Endothelial cell (in vitro differentiated cells): ENCODE measurements around the gene FGF4. TPM values are rescaled to one million over a fixed set of nuclear protein-coding genes. Genes with fewer than 3 reads are reported as not detected.

Experiments used
- DNase-seq: peaks from one replicate; pipeline ENCODE4 v3.0.0; 2021; ENCODE audit warnings: low spot score
- H3K27ac Mint-ChIP-seq: one replicate; pipeline ENCODE4 v1.8.0; 2021; ENCODE audit warnings: mixed read lengths, inconsistent platforms; ENCODE audit not compliant: unreplicated experiment
- H3K27me3 Mint-ChIP-seq: one replicate; pipeline ENCODE4 v1.8.0; 2021; ENCODE audit warnings: mild to moderate bottlenecking, moderate library complexity, mixed read lengths, inconsistent platforms; ENCODE audit not compliant: unreplicated experiment
- H3K36me3 Mint-ChIP-seq: one replicate; pipeline ENCODE4 v1.8.0; 2021; ENCODE audit warnings: mild to moderate bottlenecking, low read depth, mixed read lengths, inconsistent platforms; ENCODE audit not compliant: unreplicated experiment
- H3K4me1 Mint-ChIP-seq: one replicate; pipeline ENCODE4 v1.8.0; 2021; ENCODE audit warnings: mild to moderate bottlenecking, mixed read lengths, inconsistent platforms; ENCODE audit not compliant: unreplicated experiment
- H3K4me3 Mint-ChIP-seq: one replicate; pipeline ENCODE4 v1.8.0; 2021; ENCODE audit warnings: mild to moderate bottlenecking, mixed read lengths, inconsistent platforms; ENCODE audit not compliant: unreplicated experiment
- H3K9me3 Mint-ChIP-seq: one replicate; pipeline ENCODE4 v1.8.0; 2021; ENCODE audit warnings: mixed read lengths, inconsistent platforms; ENCODE audit not compliant: unreplicated experiment
- total RNA-seq: library from RNA; stranded (reverse); fragmentation: NEBNext Ultra II Directional; extraction: Animal tissue kit (Norgen Biotek cat#: 25700); gene quantifications from one replicate; pipeline ENCODE4 v1.2.1, GENCODE V29; 2021; ENCODE audit not compliant: unreplicated experiment
- TF ChIP-seq, protein P1 (sequence below): fragments of 200-600 bp; sonication (generic); IDR thresholded peaks from one replicate; pipeline ENCODE4 v1.5.0; 2021; ENCODE audit warnings: antibody characterized with exemption; ENCODE audit not compliant: unreplicated experiment

The FGF4 gene
- total RNA-seq, 1 donor from 2014 or later = not detected

DNA sequence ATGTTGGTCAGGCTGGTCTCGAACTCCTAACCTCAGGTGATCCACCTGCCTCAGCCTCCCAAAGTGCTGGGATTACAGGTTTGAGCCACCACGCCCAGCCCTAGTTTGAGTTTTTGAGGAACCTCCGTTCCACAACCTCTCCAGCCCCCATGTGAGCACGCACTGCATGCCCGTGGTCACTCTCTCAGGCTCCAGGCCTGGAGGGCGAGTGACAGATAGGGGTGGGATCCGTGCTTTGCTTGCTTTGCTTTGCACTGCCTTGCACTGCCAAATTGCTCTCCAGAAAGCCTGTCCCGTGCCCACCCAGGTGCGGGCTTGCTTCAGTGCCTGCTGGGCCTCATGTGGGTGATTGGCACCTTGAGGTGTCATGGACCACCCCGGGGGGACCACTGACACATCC lies 29.9 kb downstream of the FGF4 start:
- TF ChIP-seq, protein P1, sequence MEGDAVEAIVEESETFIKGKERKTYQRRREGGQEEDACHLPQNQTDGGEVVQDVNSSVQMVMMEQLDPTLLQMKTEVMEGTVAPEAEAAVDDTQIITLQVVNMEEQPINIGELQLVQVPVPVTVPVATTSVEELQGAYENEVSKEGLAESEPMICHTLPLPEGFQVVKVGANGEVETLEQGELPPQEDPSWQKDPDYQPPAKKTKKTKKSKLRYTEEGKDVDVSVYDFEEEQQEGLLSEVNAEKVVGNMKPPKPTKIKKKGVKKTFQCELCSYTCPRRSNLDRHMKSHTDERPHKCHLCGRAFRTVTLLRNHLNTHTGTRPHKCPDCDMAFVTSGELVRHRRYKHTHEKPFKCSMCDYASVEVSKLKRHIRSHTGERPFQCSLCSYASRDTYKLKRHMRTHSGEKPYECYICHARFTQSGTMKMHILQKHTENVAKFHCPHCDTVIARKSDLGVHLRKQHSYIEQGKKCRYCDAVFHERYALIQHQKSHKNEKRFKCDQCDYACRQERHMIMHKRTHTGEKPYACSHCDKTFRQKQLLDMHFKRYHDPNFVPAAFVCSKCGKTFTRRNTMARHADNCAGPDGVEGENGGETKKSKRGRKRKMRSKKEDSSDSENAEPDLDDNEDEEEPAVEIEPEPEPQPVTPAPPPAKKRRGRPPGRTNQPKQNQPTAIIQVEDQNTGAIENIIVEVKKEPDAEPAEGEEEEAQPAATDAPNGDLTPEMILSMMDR = no peak
- no peak for DNase-seq
- peaks cover 5% of the 10 kb centered on the region for H3K4me1 Mint-ChIP-seq
- H3K27ac Mint-ChIP-seq = no peak overlapping the region
- peaks cover 8% of the 10 kb centered on the region for H3K27me3 Mint-ChIP-seq
- H3K36me3 Mint-ChIP-seq = no peaks in the 10 kb centered on the region
- no peak overlapping the region for H3K4me3 Mint-ChIP-seq
- no peaks in the 10 kb centered on the region for H3K9me3 Mint-ChIP-seq

DNA sequence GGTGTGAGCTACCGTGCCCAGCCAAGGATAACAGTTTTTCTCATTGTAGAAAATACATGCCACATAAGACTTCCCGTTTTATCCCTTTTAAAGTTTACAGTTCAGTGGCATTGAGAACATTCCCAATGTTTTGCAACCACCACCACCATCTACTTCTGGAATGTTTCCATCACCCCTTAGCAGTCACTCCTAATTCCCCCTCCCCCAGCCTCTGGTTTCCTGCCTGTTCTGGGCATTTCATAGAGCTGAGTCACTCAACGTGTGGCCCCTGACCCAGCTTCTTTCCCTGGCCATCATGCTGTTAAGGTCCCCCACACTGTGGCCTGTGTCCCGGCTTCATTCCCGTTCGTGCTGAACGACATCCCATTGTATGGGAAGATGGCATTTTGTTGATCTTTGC lies 30.7 kb downstream of the FGF4 start:
- Mint-ChIP-seq H3K36me3 (no peaks in the 10 kb centered on the region), H3K9me3 (no peaks in the 10 kb centered on the region), H3K27me3 (peaks cover 7% of the 10 kb centered on the region), H3K27ac (peak overlapping the region; percentile 49), H3K4me3 (no peak overlapping the region), H3K4me1 (peaks cover 5% of the 10 kb centered on the region)
- DNase-seq = peak; percentile 31
- TF ChIP-seq, protein P1 = no peak

DNA sequence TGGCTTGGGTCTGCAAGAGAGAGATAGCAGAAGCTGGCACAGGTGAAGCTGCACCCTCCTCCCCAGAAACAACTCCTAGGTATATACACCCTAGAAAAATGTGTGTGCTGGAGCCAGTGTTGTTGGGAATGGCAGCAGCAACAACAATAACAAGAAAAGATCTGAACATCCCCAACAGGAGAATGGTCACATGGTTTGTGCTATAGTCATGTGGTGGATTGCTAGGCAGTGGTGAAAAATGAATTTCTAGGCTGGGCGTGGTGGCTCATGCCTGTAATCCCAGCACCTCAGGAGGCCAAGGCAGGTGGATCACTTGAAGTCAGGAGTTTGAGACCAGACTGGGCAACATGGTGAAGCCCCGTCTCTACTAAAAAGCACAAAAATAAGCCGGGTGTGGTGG lies 40.3 kb downstream of the FGF4 start:
- Mint-ChIP-seq H3K4me1 (no peaks in the 10 kb centered on the region), H3K27me3 (peaks cover 4% of the 10 kb centered on the region), H3K36me3 (peaks cover 4% of the 10 kb centered on the region), H3K4me3 (no peak overlapping the region), H3K27ac (no peak overlapping the region), H3K9me3 (no peaks in the 10 kb centered on the region)
- DNase-seq = no peak
- TF ChIP-seq, protein P1 = no peak

DNA sequence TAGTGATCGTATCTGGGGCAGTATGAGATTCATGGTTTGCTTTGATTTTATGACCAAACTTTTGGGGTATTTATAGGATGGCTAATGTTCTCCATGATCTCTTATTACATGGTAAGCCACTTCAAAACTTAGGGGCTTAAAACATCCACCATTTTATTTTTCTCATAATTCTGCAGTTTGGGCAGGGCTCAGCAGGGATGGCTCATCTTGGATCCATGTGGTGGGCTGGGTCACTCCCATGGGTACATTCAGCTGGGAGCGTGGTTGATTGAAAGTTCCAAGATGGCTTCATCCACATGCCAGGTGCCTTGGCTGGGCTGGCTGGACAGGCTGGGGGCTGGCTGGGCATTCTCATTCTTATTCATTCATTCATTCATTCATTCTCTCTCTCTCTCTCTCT lies 40.8 kb downstream of the FGF4 start:
- peaks cover 4% of the 10 kb centered on the region for H3K27me3 Mint-ChIP-seq
- no peaks in the 10 kb centered on the region for H3K4me1 Mint-ChIP-seq
- H3K27ac Mint-ChIP-seq = no peak overlapping the region
- DNase-seq = no peak
- H3K9me3 Mint-ChIP-seq = no peaks in the 10 kb centered on the region
- H3K4me3 Mint-ChIP-seq = no peak overlapping the region
- peaks cover 4% of the 10 kb centered on the region for H3K36me3 Mint-ChIP-seq
- TF ChIP-seq, protein P1 = no peak

DNA sequence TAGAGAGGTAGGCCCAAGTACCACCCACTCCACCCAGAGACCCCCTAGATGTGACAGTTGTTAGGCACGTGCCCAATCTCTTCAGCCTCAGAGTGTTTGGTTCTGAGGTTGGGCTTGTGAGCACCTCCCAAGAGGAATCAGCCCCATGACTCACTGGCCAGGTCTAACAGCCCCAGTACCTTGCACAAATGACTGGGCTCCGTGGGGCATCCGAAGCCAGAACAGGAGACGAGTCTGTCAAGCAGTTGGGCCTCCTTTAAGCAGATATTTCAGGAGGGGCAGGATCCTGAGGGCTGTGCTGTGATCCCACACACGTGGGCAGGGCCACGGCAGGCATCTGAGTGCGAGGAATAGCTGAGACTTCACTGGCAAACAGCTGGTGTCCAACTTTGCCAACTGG lies 42.2 kb downstream of the FGF4 start:
- TF ChIP-seq, protein P1 = no peak
- Mint-ChIP-seq H3K4me1 (no peaks in the 10 kb centered on the region), H3K27me3 (peaks cover 7% of the 10 kb centered on the region), H3K9me3 (no peaks in the 10 kb centered on the region), H3K36me3 (peaks cover 4% of the 10 kb centered on the region), H3K27ac (no peak overlapping the region), H3K4me3 (no peak overlapping the region)
- no peak for DNase-seq
